Hindlimb muscle (tissue), 1 donor: ENCODE results near the gene MEA1. TPM values are rescaled to one million over a fixed set of nuclear protein-coding genes. Genes with fewer than 3 reads are reported as not detected.

Experiments
- DNase-seq: peaks from one replicate; pipeline ENCODE4 v3.0.0-alpha.2; 2013
- polyA plus RNA-seq: library from polyadenylated mRNA; unstranded; fragments of 120-200 nt; gene quantifications from one replicate; pipeline ENCODE4 v1.2.1, GENCODE V29; 2013; ENCODE audit not compliant: insufficient read length

Gene MEA1
- polyA plus RNA-seq, 1 donor = 38.2 TPM

DNA sequence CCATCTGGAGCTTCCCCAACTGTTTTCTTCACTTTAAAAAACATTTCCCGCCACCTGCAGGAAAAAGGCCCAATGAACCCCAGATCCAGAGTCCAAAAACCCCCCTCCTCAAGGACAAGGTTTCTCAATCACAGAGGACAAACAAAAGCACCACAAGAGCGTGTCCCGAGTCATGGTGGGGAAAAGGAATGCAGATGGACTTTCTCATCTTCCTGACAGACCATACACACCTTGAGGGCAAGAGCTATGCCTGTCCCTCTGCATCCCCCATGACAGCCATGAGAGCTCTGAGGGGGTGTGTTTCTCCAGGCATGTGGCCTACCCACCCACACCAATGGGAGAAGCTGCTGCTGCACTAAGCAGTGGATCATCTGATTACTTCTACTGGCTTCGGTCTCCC, 43.8 kb downstream of the MEA1 start:
- no peak for DNase-seq

DNA sequence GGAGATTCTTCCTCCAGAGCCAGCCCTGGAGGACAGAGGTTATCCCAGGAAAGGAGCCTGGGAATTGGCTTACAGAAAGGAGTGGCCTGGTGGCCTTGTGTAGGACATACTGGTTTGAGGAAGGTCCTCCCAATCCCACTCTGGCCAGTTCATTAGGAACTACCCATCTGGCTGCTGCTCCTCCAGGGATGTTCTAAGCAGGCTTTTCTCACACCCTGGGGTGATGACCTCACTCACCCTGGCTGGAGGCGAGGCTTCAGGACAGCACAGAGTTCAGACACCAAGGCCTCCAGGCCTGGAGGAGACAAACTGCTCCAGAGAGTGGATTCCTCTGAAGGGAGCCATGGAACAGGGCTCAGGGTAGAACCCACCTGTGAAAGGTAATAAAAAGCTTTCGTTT, 44.3 kb downstream of the MEA1 start:
- no peak for DNase-seq

DNA sequence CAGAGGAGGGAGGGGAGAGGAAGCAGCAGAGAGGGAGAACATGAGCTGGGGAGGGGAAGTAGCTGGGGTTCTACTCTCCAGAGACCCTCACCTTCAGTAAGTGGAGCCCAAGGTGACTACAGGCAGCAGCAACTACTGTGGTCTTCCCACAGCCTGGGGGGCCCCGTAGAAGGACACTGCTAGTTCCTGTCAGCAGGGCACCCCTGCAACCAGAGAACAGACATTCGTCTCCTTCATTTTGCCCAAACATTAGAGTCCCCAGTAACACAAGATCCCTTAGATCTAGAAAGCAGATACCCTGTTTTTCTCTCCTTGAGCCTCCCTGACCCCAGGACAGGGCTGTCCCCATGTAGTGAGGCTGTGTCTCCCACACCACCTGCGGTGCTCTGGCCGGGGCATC, 45.0 kb downstream of the MEA1 start:
- no peak for DNase-seq

DNA sequence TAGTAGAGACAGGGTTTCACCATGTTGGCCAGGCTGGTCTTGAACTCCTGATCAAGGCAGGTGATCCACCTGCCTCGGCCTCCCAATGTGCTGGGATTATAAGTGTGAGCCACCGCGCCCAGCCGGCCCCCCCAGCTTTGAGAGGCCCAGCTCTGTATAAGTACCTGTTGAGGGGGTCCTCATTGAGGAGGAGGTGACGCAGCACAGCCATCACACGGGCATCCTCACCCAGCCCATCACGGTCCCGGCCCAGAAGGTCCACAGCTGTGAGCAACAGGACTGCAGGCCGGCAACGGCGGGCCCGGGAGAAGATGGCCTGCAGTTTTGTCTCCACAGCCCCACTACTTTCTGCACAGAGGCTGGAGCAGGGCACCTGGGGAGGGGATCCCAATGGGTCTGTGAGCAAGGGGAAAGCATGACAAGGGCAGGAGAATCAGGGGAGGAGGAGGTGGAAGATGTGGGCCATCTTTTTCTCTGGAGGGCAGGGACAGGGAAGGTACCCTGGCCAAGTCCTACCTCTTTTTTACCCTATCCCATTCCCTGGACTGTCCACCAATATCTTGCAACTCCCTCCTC, 45.5 kb downstream of the MEA1 start:
- DNase-seq = no peak

DNA sequence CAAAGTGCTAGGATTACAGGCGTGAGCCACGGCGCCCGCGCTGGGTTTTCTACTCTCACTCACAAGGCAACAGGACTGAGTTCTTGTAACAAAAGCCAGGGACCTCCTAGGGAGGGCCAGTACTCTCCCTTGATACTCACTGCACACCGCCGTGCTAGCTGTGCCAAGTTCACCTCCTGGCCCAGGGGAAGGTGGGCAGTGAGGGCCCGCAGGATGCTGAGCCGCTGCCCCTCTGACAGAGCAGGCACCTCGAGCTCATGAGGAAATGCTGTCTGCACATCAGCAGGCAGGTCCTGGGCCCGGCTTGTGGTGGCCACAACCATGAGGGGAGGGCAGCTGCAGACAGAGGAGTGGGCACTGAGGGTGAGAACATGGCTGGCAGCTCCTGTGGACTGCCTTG, 46.5 kb downstream of the MEA1 start:
- DNase-seq = no peak

DNA sequence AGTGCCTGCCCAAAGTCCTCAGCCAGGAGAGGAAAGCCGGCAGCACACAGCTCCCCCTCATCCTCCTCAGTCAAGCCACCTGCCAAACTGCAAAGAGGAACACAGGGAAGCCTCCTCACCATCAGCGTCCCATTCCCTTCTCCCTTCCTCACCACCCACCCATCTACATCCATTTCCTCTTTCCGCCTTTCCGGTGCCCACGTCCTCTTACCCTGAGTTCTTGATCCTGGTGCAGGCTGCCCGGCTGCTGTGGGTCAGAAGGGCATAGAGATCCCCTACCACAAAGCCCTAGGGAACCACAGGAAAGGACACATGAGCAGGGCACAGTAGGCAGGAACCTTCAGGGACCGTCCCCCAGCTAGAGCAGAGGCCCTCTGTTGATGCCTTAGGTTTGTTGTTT, 47.2 kb downstream of the MEA1 start:
- no peak for DNase-seq

DNA sequence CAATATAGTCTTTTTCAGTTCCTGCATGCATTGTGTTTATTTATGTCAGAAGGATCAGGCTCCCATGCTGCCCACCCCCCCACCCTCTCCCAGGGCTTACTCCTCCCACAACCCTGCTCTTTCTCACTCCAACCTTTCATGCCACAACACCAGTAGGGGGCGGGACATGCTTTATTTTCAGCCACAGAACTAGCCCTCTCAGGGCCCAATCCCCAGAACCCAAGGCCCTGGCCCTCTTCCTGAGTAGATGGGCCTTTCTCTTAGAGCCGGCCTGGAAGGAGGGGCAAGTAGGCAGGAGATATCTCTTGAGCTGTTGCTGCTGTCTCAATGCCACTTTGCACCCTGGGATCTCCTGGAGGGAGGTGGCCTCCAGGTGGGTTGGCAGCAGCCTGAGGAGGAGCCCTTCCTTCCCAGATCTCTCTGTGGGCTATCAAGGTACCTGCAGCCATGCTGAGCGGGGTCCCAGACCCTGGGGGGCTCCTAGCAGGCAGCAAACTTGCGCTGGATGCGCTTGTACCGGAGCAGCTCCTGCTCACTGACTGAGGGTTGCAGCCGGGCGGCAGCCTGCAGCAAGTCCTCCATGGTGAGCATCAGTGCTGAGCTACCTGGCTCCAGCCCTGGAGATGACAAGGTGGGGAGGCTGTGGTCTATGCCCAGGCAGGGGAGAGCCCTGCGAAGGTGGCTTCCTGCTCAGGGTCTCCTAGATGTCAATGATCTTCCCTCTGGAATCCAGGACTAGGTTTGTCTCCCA, 49.7 kb downstream of the MEA1 start:
- DNase-seq = no peak

DNA sequence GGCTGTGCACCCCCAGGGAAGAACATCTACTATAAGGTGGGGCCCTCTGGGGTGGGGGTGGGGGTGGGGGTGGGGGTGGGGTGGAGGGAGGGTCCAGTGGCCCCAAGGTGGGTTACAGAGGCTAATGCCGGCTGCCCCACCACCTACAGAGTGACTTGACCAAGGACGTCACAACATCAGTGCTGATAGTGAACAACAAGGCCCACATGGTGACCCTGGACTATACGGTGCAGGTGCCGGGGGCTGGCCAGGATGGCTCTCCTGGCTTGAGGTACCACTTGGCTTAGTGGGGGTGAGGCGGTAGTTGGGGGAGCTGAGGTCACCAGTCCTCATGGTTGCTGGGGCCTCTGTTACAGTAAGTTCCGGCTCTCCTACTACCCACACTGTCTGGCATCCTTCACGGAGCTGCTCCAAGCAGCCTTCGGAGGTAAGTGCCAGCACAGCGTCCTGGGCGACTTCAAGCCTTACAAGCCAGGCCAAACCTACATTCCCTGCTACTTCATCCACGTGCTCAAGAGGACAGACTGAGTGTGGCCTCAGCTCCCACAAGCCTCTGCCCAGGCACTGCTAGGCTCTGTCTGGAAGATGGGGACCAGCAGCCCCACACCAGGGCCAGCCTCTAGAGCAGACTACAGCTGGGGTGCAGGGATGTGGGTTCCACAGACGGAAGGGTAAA, 50.4 kb downstream of the MEA1 start:
- DNase-seq = no peak

DNA sequence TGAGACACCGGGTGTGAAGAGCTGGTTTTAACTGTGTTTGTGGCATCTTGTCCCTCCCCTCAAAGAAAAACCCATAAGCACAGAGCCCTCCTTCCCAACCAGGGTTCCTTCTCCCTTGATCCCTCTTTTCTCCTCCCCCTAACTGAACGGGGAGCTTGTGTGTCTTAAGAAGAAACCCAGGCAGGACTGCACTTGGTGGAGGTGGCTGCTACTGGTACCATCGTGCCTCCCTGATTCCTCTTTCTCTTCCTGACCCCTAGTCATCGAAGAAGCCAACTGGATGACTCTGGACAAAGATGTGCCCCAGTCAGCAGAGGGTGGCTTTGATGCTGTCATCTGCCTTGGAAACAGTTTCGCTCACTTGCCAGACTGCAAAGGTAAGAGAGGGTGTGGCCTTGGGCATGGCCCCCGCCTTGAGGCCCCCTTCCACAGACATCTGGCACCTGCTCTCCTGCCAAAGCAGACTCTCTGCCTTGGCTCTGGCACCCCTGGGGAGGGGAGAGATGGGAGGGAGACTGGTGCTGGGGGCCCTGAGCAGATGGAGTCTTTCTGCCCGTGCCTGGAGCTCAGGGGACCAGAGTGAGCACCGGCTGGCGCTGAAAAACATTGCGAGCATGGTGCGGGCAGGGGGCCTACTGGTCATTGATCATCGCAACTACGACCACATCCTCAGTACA, 51.1 kb downstream of the MEA1 start:
- no peak for DNase-seq

DNA sequence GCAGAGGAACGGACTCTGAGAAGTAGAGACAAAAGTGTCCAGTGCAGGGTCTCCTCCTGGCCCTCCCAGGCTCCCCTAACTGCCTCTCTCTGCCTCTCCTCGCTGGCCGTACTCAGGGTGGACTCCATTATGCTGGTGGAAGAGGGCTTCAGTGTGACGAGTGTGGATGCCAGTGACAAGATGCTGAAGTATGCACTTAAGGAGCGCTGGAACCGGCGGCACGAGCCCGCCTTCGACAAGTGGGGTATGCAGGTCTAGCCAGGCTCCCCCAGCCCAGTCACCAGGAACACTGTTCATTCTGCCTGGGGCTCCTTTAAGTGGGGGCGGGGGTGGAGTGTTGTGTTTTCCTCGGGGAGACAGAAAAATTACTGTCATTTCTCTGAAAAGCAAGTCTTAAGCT, 51.6 kb downstream of the MEA1 start:
- DNase-seq = no peak

Other genes with a start within 250 kb of the MEA1 start
- 14.5 TPM for gene BICRAL, start 231.9 kb downstream of the MEA1 start, polyA plus RNA-seq
- 71.8 TPM for gene RPL7L1, start 134.3 kb downstream of the MEA1 start, polyA plus RNA-seq
- gene PTCRA, start 97.9 kb downstream of the MEA1 start, polyA plus RNA-seq = not detected
- 29.5 TPM for gene CNPY3, start 84.5 kb downstream of the MEA1 start, polyA plus RNA-seq
- 0.49 TPM for gene GNMT, start 53.2 kb downstream of the MEA1 start, polyA plus RNA-seq
- 20.9 TPM for gene PEX6, start 34.8 kb downstream of the MEA1 start, polyA plus RNA-seq
- gene PPP2R5D, start 29.4 kb downstream of the MEA1 start, polyA plus RNA-seq = 47.7 TPM
- 245 TPM for gene KLHDC3, start 303 bp upstream of the MEA1 start, polyA plus RNA-seq
- 43.6 TPM for gene RRP36, start 7.7 kb upstream of the MEA1 start, polyA plus RNA-seq
- gene CUL7, start 39.9 kb upstream of the MEA1 start, polyA plus RNA-seq = 52.6 TPM
- 45.6 TPM for gene MRPL2, start 45.5 kb upstream of the MEA1 start, polyA plus RNA-seq
- 28.5 TPM for gene KLC4, start 45.7 kb upstream of the MEA1 start, polyA plus RNA-seq
- gene PTK7, start 62.4 kb upstream of the MEA1 start, polyA plus RNA-seq = 53.6 TPM
- 48.6 TPM for gene SRF, start 157.3 kb upstream of the MEA1 start, polyA plus RNA-seq
- gene CUL9, start 168.2 kb upstream of the MEA1 start, polyA plus RNA-seq = 20.2 TPM
- 20.3 TPM for gene DNPH1, start 215.5 kb upstream of the MEA1 start, polyA plus RNA-seq
- 0.10 TPM for gene TTBK1, start 229.5 kb upstream of the MEA1 start, polyA plus RNA-seq